Vagina (tissue), 2 donors: ENCODE results near the gene UBE4A. TPM values are rescaled to one million over a fixed set of nuclear protein-coding genes. Genes with fewer than 3 reads are reported as not detected.

Experiments
- DNase-seq, 2 donors: peaks; one replicate each; pipeline ENCODE4 v3.0.0-alpha.2; 2017; ENCODE audit errors: extremely low spot score in 2 of 2
- H3K27ac ChIP-seq: fragments of 200-600 bp; sonication (generic); one replicate; pipeline ENCODE4 v1.5.1; 2019
- H3K27me3 ChIP-seq: fragments of 200-600 bp; sonication (generic); one replicate; pipeline ENCODE4 v1.5.1; 2019
- H3K36me3 ChIP-seq, 2 donors: fragments of 200-600 bp; sonication (generic); one replicate each; pipeline ENCODE4 v1.5.1; 2017 to 2019
- H3K4me1 ChIP-seq: fragments of 200-600 bp; sonication (generic); one replicate; pipeline ENCODE4 v1.5.1; 2019
- H3K4me3 ChIP-seq, 2 donors: fragments of 200-600 bp; sonication (generic); 1 replicate in 1 of 2; 2 replicates in 1 of 2; pipeline ENCODE4 v1.5.1; 2016 to 2019
- H3K9me3 ChIP-seq: fragments of 200-600 bp; sonication (generic); one replicate; pipeline ENCODE4 v1.5.1; 2019
- CTCF ChIP-seq, 3 experiments: fragments of 450-650 bp in 2 of 3; fragments of 200-600 bp in 1 of 3; sonication (generic) in 1 of 3; IDR thresholded peaks; one replicate each; pipeline ENCODE4 v1.5.1; 2017 to 2019; ENCODE audit warnings: antibody characterized with exemption in 3 of 3, mild to moderate bottlenecking in 2 of 3, moderate library complexity in 2 of 3
- POLR2A ChIP-seq, 2 donors: fragments of 450-650 bp; IDR thresholded peaks; one replicate each; pipeline ENCODE4 v1.6.1; 2017; ENCODE audit warnings: antibody characterized with exemption in 2 of 2, mild to moderate bottlenecking in 2 of 2, moderate library complexity in 2 of 2
- POLR2AphosphoS5 ChIP-seq, 2 donors: sonication (generic); formaldehyde crosslinking; IDR thresholded peaks; one replicate each; pipeline ENCODE4 v1.9.0; 2017; ENCODE audit warnings: antibody characterized with exemption in 2 of 2, mild to moderate bottlenecking in 2 of 2, low read depth in 1 of 2; ENCODE audit not compliant: insufficient read depth in 1 of 2
- intact Hi-C: fragments of 100-400 bp; cut with DNase I; formaldehyde crosslinking; loops from one replicate; pipeline ENCODE4 v1.15.1; 2023
- total RNA-seq: library from RNA; depleted of rRNA; stranded (reverse); fragments of >200 nt; gene quantifications from one replicate; pipeline ENCODE4 v1.2.3, GENCODE V29; 2016

The UBE4A gene
- total RNA-seq, 1 donor from 2014 or later = 31.9 TPM

- DNase-seq = no peak
- H3K36me3 ChIP-seq = no peaks in the 10 kb centered on the region
- no peaks in the 10 kb centered on the region for H3K9me3 ChIP-seq
- no peaks in the 10 kb centered on the region for H3K27me3 ChIP-seq
- intact Hi-C loops = no loop called here
- H3K4me3 ChIP-seq = no peak overlapping the region
- H3K27ac ChIP-seq = no peak overlapping the region
- TF ChIP-seq POLR2AphosphoS5 (IDR thresholded peaks at IDR 0.05; ENCODE audit: insufficient read depth in 1 of 2, low read depth in 1 of 2) = no peak
- no peak for TF ChIP-seq POLR2A (IDR thresholded peaks at IDR 0.05)
- TF ChIP-seq CTCF (IDR thresholded peaks at IDR 0.05) = no peak
- no peaks in the 10 kb centered on the region for H3K4me1 ChIP-seq
These were observed 24.7 kb upstream of the UBE4A start for GRCh38 chr11:118334745-118335144.

- Histone ChIP-seq H3K4me3 (no peak overlapping the region), H3K4me1 (no peaks in the 10 kb centered on the region), H3K27ac (no peak overlapping the region), H3K9me3 (no peaks in the 10 kb centered on the region), H3K36me3 (no peaks in the 10 kb centered on the region), H3K27me3 (no peaks in the 10 kb centered on the region)
- DNase-seq = peak in 1 of 2 donors; percentile 69
- intact Hi-C loops = no loop called here
- peak in 1 of 2 donors; percentile 58 for TF ChIP-seq POLR2AphosphoS5 (IDR thresholded peaks at IDR 0.05; ENCODE audit: insufficient read depth in 1 of 2, low read depth in 1 of 2)
- TF ChIP-seq CTCF (IDR thresholded peaks at IDR 0.05) = no peak
These were observed 20.8 kb upstream of the UBE4A start for GRCh38 chr11:118338637-118339061.

DNA sequence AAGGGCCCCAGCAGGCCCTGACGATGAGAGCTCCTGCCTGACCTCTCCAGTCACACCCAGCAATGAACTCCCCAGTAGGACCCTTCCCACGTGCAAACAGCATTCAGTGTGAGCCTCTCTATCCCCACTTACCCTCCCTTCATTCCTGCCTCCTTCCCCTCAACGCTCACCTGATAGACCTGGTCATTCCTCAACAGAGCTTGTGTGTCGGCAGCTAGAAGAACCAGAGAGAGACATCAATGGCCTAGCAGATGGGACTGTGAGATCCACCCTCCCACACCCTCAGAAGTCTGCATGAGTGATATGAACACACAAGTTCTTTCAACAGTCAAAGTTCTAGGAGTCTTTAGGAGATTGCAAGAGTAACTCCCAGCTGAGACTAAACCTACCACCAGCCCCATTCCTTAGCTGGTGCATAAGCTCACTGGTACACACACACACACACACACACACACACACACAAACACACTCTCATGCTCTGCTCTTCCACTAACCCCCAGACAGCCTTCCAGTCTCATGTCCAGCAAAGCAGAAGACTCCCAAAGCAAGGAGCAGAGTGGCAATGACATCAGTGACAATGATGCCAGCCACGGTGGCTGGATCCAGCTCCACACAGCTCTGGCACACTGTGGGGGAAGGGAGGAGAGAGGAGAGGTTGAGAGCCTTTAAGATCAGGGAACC lies 20.0 kb upstream of the UBE4A start:
- H3K36me3 ChIP-seq = no peaks in the 10 kb centered on the region
- no peaks in the 10 kb centered on the region for H3K4me1 ChIP-seq
- H3K27me3 ChIP-seq = no peaks in the 10 kb centered on the region
- no peak overlapping the region for H3K4me3 ChIP-seq
- peak in 1 of 2 donors; percentile 56 for DNase-seq
- TF ChIP-seq CTCF (IDR thresholded peaks at IDR 0.05) = no peak
- TF ChIP-seq POLR2AphosphoS5 (IDR thresholded peaks at IDR 0.05; ENCODE audit: insufficient read depth in 1 of 2, low read depth in 1 of 2) = no peak
- intact Hi-C loops = no loop called here
- no peaks in the 10 kb centered on the region for H3K9me3 ChIP-seq
- H3K27ac ChIP-seq = no peak overlapping the region

- Histone ChIP-seq H3K9me3 (no peaks in the 10 kb centered on the region), H3K27ac (no peak overlapping the region), H3K4me3 (no peak overlapping the region), H3K4me1 (no peaks in the 10 kb centered on the region), H3K27me3 (no peaks in the 10 kb centered on the region), H3K36me3 (no peaks in the 10 kb centered on the region)
- intact Hi-C loops = no loop called here
- DNase-seq = no peak
- no peak for TF ChIP-seq CTCF (IDR thresholded peaks at IDR 0.05)
- TF ChIP-seq POLR2AphosphoS5 (IDR thresholded peaks at IDR 0.05; ENCODE audit: insufficient read depth in 1 of 2, low read depth in 1 of 2) = no peak
- TF ChIP-seq POLR2A (IDR thresholded peaks at IDR 0.05) = no peak
These were observed 19.0 kb upstream of the UBE4A start for GRCh38 chr11:118340449-118340848.

DNA sequence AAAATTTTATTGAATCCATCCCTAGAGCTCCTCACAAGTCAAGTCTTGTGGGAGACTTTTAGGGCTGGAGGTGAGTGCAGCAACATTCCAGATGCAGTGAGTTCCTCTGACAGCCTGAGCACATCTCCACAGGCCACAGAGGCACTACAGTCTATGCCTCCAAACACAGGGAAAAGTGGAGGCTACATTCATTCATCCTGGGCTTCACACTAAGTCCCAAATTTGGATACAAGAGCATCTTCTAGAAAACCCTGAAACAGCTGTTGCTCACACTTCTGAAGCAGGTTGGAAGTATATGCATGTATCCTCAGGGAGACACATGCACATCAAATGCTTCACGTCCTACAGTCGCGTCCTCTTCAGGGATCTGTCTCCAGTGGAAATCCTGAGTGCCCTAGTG lies 18.1 kb upstream of the UBE4A start:
- intact Hi-C loops = no loop called here
- H3K27ac ChIP-seq = no peak overlapping the region
- DNase-seq = no peak
- H3K4me3 ChIP-seq = no peak overlapping the region
- TF ChIP-seq POLR2AphosphoS5 (IDR thresholded peaks at IDR 0.05; ENCODE audit: insufficient read depth in 1 of 2, low read depth in 1 of 2) (no peak), CTCF (IDR thresholded peaks at IDR 0.05) (no peak), POLR2A (IDR thresholded peaks at IDR 0.05) (no peak)
- no peaks in the 10 kb centered on the region for H3K9me3 ChIP-seq
- H3K4me1 ChIP-seq = no peaks in the 10 kb centered on the region
- no peaks in the 10 kb centered on the region for H3K27me3 ChIP-seq
- H3K36me3 ChIP-seq = no peaks in the 10 kb centered on the region
